ENCODE results near the gene NAALADL2. TPM values are rescaled to one million over a fixed set of nuclear protein-coding genes. Genes with fewer than 3 reads are reported as not detected.

Gene NAALADL2
- total RNA-seq, 1 experiment from 2014 or later: 4.7 TPM

- Histone ChIP-seq H3K4me3 (no peak overlapping the region), H3K9me3 (replicated peaks) (no peaks in the 10 kb centered on the region), H3K27me3 (replicated peaks) (no peaks in the 10 kb centered on the region), H3K36me3 (no peaks in the 10 kb centered on the region), H3K4me1 (replicated peaks) (no peaks in the 10 kb centered on the region), H3K27ac (no peak overlapping the region)
- no peak for DNase-seq (ENCODE audit: low read depth in 1 of 2, low spot score in 2 of 2)
Observed at GRCh38 chr3:175310046-175310445, 450.9 kb downstream of the NAALADL2 start.

GRCh38 chr3:175311404-175311803, 452.3 kb downstream of the NAALADL2 start:
- Histone ChIP-seq H3K36me3 (no peaks in the 10 kb centered on the region), H3K9me3 (replicated peaks) (no peaks in the 10 kb centered on the region), H3K4me1 (replicated peaks) (no peaks in the 10 kb centered on the region), H3K4me3 (no peak overlapping the region), H3K27ac (no peak overlapping the region), H3K27me3 (replicated peaks) (no peaks in the 10 kb centered on the region)
- no peak for DNase-seq (ENCODE audit: low read depth in 1 of 2, low spot score in 2 of 2)

DNA sequence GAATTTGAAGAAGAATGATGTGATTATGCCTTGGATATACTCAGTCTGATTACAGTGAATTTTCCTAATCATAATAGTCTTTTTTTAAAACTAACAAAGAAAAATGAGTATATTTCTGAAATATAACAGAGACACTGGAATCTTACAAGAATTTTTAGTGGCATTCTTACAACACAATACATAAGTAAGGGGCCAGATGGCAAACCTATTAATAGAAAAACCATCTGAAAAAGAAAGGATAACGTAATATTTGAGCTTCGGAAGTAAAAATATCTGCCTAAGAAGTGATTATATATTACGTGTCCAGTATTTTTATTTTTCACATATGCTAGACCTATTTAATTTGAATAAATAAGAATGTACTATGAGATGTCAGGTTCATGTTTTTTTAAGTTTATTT, 452.8 kb downstream of the NAALADL2 start:
- DNase-seq (ENCODE audit: low read depth in 1 of 2, low spot score in 2 of 2): no peak
- no peaks in the 10 kb centered on the region for H3K27me3 ChIP-seq (replicated peaks)
- no peaks in the 10 kb centered on the region for H3K36me3 ChIP-seq
- H3K9me3 ChIP-seq (replicated peaks): no peaks in the 10 kb centered on the region
- no peak overlapping the region for H3K27ac ChIP-seq
- H3K4me1 ChIP-seq (replicated peaks): no peaks in the 10 kb centered on the region
- H3K4me3 ChIP-seq: no peak overlapping the region

DNA sequence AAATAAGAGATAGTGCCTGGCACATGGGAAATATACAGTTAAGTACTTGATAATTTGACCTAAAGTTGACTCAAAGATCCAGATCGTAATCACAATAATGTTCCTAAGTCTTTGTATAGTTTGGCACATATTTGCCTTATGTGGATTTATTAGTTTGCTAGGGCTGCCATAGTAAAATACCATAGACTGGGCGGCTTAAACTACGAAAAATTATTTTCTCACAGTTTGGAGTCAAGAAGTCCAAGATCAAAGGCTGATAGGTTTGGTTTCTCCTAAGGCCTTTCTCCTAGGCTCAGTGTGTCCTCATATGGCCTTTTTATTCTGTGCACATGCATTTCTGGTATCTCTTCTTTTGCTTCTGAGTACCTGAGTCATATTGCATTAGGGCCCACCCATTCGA, 453.7 kb downstream of the NAALADL2 start:
- H3K9me3 ChIP-seq (replicated peaks): no peaks in the 10 kb centered on the region
- no peaks in the 10 kb centered on the region for H3K27me3 ChIP-seq (replicated peaks)
- DNase-seq (ENCODE audit: low read depth in 1 of 2, low spot score in 2 of 2): no peak
- H3K27ac ChIP-seq: no peak overlapping the region
- no peak overlapping the region for H3K4me3 ChIP-seq
- H3K36me3 ChIP-seq: no peaks in the 10 kb centered on the region
- H3K4me1 ChIP-seq (replicated peaks): no peaks in the 10 kb centered on the region

DNA sequence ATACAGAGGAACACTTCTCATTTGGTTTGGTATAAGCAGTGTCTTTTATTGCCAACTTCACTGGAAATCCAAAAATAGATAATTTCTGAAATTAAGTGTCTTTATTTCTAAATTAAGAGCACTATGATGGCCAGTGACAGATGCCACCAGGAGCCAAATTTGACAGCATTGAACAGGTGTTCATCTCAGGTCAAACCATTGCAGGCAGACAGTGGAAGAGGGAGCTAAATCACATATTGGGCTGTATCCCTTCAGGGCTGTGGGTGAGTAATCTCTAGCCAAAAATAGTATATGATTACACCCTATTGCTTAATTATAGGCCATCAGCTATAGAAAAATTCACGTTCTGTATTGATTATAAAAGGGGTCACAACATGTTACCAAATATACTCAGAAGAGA, 457.7 kb downstream of the NAALADL2 start:
- no peaks in the 10 kb centered on the region for H3K4me1 ChIP-seq (replicated peaks)
- no peak overlapping the region for H3K4me3 ChIP-seq
- H3K27ac ChIP-seq: no peak overlapping the region
- H3K27me3 ChIP-seq (replicated peaks): no peaks in the 10 kb centered on the region
- no peak for DNase-seq (ENCODE audit: low read depth in 1 of 2, low spot score in 2 of 2)
- no peaks in the 10 kb centered on the region for H3K36me3 ChIP-seq
- H3K9me3 ChIP-seq (replicated peaks): no peaks in the 10 kb centered on the region

DNA sequence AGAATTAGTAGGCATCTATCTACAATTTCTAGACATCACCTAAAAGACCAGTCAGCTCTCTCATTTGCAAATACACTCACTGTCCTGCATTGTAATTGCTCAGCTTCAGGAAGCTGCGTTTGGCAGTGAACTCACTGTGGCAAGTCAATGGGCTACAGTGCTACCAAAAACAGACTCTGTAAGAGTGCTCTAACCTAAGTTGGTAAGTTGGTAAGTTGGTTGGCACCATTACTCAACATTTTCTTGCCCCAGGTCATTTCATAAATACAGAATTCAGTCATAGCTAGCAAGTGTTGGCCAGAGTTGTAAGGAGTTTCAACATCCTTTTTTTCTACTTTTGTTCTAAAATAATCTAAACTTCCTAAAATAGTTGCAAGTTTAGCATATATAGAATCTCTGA, 466.3 kb downstream of the NAALADL2 start:
- H3K4me3 ChIP-seq: no peak overlapping the region
- H3K4me1 ChIP-seq (replicated peaks): no peaks in the 10 kb centered on the region
- H3K9me3 ChIP-seq (replicated peaks): no peaks in the 10 kb centered on the region
- DNase-seq (ENCODE audit: low read depth in 1 of 2, low spot score in 2 of 2): no peak
- no peak overlapping the region for H3K27ac ChIP-seq
- no peaks in the 10 kb centered on the region for H3K36me3 ChIP-seq
- H3K27me3 ChIP-seq (replicated peaks): no peaks in the 10 kb centered on the region

GRCh38 chr3:175326041-175326440, 466.9 kb downstream of the NAALADL2 start:
- no peak for DNase-seq (ENCODE audit: low read depth in 1 of 2, low spot score in 2 of 2)
- Histone ChIP-seq H3K27ac (no peak overlapping the region), H3K4me1 (replicated peaks) (no peaks in the 10 kb centered on the region), H3K4me3 (no peak overlapping the region), H3K36me3 (no peaks in the 10 kb centered on the region), H3K27me3 (replicated peaks) (no peaks in the 10 kb centered on the region), H3K9me3 (replicated peaks) (no peaks in the 10 kb centered on the region)

- Histone ChIP-seq H3K4me3 (no peak overlapping the region), H3K9me3 (replicated peaks) (no peaks in the 10 kb centered on the region), H3K27me3 (replicated peaks) (no peaks in the 10 kb centered on the region), H3K4me1 (replicated peaks) (no peaks in the 10 kb centered on the region), H3K36me3 (no peaks in the 10 kb centered on the region), H3K27ac (no peak overlapping the region)
- DNase-seq (ENCODE audit: low read depth in 1 of 2, low spot score in 2 of 2): no peak
Observed at GRCh38 chr3:175329373-175329772, 470.2 kb downstream of the NAALADL2 start.

DNA sequence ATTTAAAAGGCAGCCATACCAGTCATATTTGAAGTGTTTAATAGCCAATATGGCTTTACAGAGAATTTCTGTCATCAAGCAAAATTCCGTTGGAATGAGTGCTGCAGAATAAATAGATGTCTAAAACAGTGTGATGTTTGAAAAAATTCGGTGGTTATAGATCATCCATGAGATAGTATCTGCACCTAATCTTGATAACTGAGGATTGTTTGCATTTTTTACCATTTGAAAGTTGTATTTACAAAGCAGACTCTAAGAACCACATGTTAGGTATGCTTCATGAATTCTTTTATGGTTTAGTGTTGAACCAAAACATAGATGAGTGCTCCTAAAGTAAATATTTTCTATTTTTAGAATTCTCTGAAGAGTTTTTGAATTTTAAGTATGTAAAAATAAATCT, 476.1 kb downstream of the NAALADL2 start:
- Histone ChIP-seq H3K4me1 (replicated peaks) (peaks cover 9% of the 10 kb centered on the region), H3K27me3 (replicated peaks) (no peaks in the 10 kb centered on the region), H3K9me3 (replicated peaks) (no peaks in the 10 kb centered on the region), H3K27ac (no peak overlapping the region), H3K36me3 (no peaks in the 10 kb centered on the region), H3K4me3 (no peak overlapping the region)
- DNase-seq (ENCODE audit: low read depth in 1 of 2, low spot score in 2 of 2): no peak

- H3K36me3 ChIP-seq: no peaks in the 10 kb centered on the region
- H3K27me3 ChIP-seq (replicated peaks): no peaks in the 10 kb centered on the region
- no peak for DNase-seq (ENCODE audit: low read depth in 1 of 2, low spot score in 2 of 2)
- peaks cover 9% of the 10 kb centered on the region for H3K4me1 ChIP-seq (replicated peaks)
- H3K9me3 ChIP-seq (replicated peaks): no peaks in the 10 kb centered on the region
- H3K4me3 ChIP-seq: no peak overlapping the region
- no peak overlapping the region for H3K27ac ChIP-seq
Observed at GRCh38 chr3:175336406-175337133, 477.4 kb downstream of the NAALADL2 start.

DNA sequence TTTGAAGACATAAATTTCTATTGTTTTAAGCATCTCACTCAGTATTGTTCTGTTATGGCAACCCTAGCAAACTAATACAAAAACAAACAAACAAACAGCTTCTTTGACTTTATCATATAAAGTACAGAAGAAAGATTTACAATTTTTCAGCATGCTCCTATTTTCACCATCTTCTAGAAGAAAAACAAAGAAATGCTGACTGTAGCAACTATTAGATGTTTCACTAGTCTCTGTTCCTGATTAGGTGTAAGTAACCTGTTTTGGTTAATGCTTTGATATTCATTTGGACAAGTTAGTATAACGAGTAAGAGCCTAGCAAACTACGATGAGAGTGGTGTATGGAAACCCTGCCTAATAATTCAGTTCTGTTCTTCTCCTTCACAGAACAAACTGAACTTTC, 478.5 kb downstream of the NAALADL2 start:
- Histone ChIP-seq H3K9me3 (replicated peaks) (no peaks in the 10 kb centered on the region), H3K36me3 (no peaks in the 10 kb centered on the region), H3K27ac (no peak overlapping the region), H3K4me1 (replicated peaks) (peaks cover 9% of the 10 kb centered on the region), H3K27me3 (replicated peaks) (no peaks in the 10 kb centered on the region), H3K4me3 (no peak overlapping the region)
- DNase-seq (ENCODE audit: low read depth in 1 of 2, low spot score in 2 of 2): no peak

GRCh38 chr3:175338775-175339535, 479.8 kb downstream of the NAALADL2 start:
- Histone ChIP-seq H3K4me3 (no peak overlapping the region), H3K36me3 (no peaks in the 10 kb centered on the region), H3K9me3 (replicated peaks) (no peaks in the 10 kb centered on the region), H3K4me1 (replicated peaks) (peaks cover 9% of the 10 kb centered on the region), H3K27me3 (replicated peaks) (no peaks in the 10 kb centered on the region), H3K27ac (no peak overlapping the region)
- DNase-seq (ENCODE audit: low read depth in 1 of 2, low spot score in 2 of 2): peak; percentile 19 to 31

GRCh38 chr3:175340338-175341015, 481.3 kb downstream of the NAALADL2 start:
- no peak for DNase-seq (ENCODE audit: low read depth in 1 of 2, low spot score in 2 of 2)
- Histone ChIP-seq H3K4me3 (no peak overlapping the region), H3K9me3 (replicated peaks) (no peaks in the 10 kb centered on the region), H3K27ac (no peak overlapping the region), H3K36me3 (no peaks in the 10 kb centered on the region), H3K27me3 (replicated peaks) (no peaks in the 10 kb centered on the region), H3K4me1 (replicated peaks) (peaks cover 7% of the 10 kb centered on the region)

- no peak overlapping the region for H3K27ac ChIP-seq
- DNase-seq (ENCODE audit: low read depth in 1 of 2, low spot score in 2 of 2): no peak
- no peaks in the 10 kb centered on the region for H3K9me3 ChIP-seq (replicated peaks)
- no peaks in the 10 kb centered on the region for H3K36me3 ChIP-seq
- peaks cover 11% of the 10 kb centered on the region for H3K4me1 ChIP-seq (replicated peaks)
- H3K4me3 ChIP-seq: no peak overlapping the region
- H3K27me3 ChIP-seq (replicated peaks): no peaks in the 10 kb centered on the region
Observed at GRCh38 chr3:175342196-175342595, 483.1 kb downstream of the NAALADL2 start.

All from SJSA1 (cell line).